K562 (cell line): ENCODE data around the gene RBM17. TPM values are rescaled to one million over a fixed set of nuclear protein-coding genes. Genes with fewer than 3 reads are reported as not detected.
"Not testable (repeated sequence)": the region's sequence is repeated elsewhere in the genome, so short reads cannot be mapped to it uniquely, and the experiment has no call there.

ENCODE experiments used
- ATAC-seq: fragments of 200-7000 bp; cut with Tn5 transposase; 3 replicates; pipeline ENCODE4 v1.9.1; 2020; ENCODE audit warnings: moderate library complexity
- BruUV-seq: library from RNA; stranded (reverse); fragments of 400-500 nt; replicated peaks from 2 replicates; lab custom pipeline; 2021; lab: Mats Ljungman, UMichigan
- CTCF ChIA-PET: fragments of 300-600 bp; formaldehyde crosslinking; extraction: SDS; loops from one replicate; lab custom pipeline; 2021; ENCODE audit warnings: low intra/inter-chr PET ratio; lab: Yijun Ruan, JAX
- POLR2A ChIA-PET: fragments of 300-600, 350-650 bp; sonication (Branson Sonifier 250); formaldehyde crosslinking; extraction: SDS; loops from one replicate; lab custom pipeline; 2021; ENCODE audit warnings: antibody characterized with exemption, inconsistent platforms; lab: Yijun Ruan, JAX
- DNase-seq, 4 experiments: peaks; one replicate each; pipeline versions ENCODE4 v3.0.0 to v3.0.0-alpha.2; 2011 to 2018; ENCODE audit warnings: low spot score in 3 of 4, mixed read lengths in 3 of 4; ENCODE audit errors: extremely low read depth in 1 of 4
- FAIRE-seq: peaks from 2 replicates; lab custom pipeline; 2011; peaks lifted over from hg19 to GRCh38; lab: Jason Lieb, UNC
- H2AFZ ChIP-seq: 2 replicates; pipeline ENCODE4 v1.6.0; 2011; ENCODE audit warnings: low read depth, low read length, control low read depth, inconsistent platforms
- H3K27ac ChIP-seq: fragments of 200-600 bp; 3 replicates; pipeline ENCODE4 v1.8.0; 2011; ENCODE audit warnings: low read depth, mild to moderate bottlenecking, control low read depth, inconsistent platforms, low read length, moderate library complexity, mixed read lengths; ENCODE audit errors: extremely low read depth
- H3K27me3 ChIP-seq, 2 experiments: fragments of 300-600 bp in 1 of 2; 2 replicates in 1 of 2; 3 replicates in 1 of 2; pipeline versions ENCODE4 v1.6.0 to v1.8.0; 2011; ENCODE audit warnings: inconsistent platforms in 2 of 2, low read length in 2 of 2, mild to moderate bottlenecking in 1 of 2, mixed read lengths in 1 of 2, moderate library complexity in 1 of 2; ENCODE audit not compliant: control insufficient read depth in 2 of 2, insufficient read depth in 2 of 2
- H3K36me3 ChIP-seq: fragments of 300-600 bp; 3 replicates; pipeline ENCODE4 v1.8.0; 2011; ENCODE audit warnings: mild to moderate bottlenecking, low read length, inconsistent platforms; ENCODE audit not compliant: control insufficient read depth, insufficient read depth
- H3K4me1 ChIP-seq, 2 experiments: fragments of 200-600 bp in 1 of 2; replicated peaks in 1 of 2; 2 replicates in 1 of 2; 3 replicates in 1 of 2; pipeline versions ENCODE4 v1.5.1 to v1.8.0; 2011; ENCODE audit warnings: inconsistent platforms in 2 of 2, low read length in 2 of 2, mild to moderate bottlenecking in 1 of 2, mixed read lengths in 1 of 2, moderate library complexity in 1 of 2; ENCODE audit not compliant: control insufficient read depth in 2 of 2, insufficient read depth in 2 of 2
- H3K4me2 ChIP-seq: 2 replicates; pipeline ENCODE4 v1.6.1; 2011; ENCODE audit warnings: low read length, control low read depth, inconsistent platforms, mixed read lengths; ENCODE audit not compliant: insufficient read depth
- H3K4me3 ChIP-seq: fragments of 200-600 bp; sonication (generic), shearing (Covaris generic); 2 replicates; pipeline ENCODE4 v1.5.1; 2016; ENCODE audit warnings: control low read depth, inconsistent platforms
- H3K79me2 ChIP-seq: fragments of 200-600 bp; 3 replicates; pipeline ENCODE4 v1.8.0; 2011; ENCODE audit warnings: low read length, inconsistent platforms; ENCODE audit not compliant: control insufficient read depth, insufficient read depth
- H3K9ac ChIP-seq, 2 experiments: 2 replicates each; pipeline versions ENCODE4 v1.6.0 to v1.6.1; 2011; ENCODE audit warnings: low read depth in 2 of 2, low read length in 2 of 2, control low read depth in 1 of 2, inconsistent platforms in 1 of 2, mild to moderate bottlenecking in 1 of 2, mixed read lengths in 1 of 2; ENCODE audit not compliant: insufficient read depth in 1 of 2
- H3K9me1 ChIP-seq: one replicate; pipeline ENCODE4 v1.6.0; 2011; ENCODE audit warnings: inconsistent platforms, mild to moderate bottlenecking, low read length, moderate library complexity; ENCODE audit not compliant: control insufficient read depth, insufficient read depth
- H3K9me3 ChIP-seq: replicated peaks from 2 replicates; pipeline ENCODE4 v1.5.1; 2011; ENCODE audit warnings: low read depth, low read length, inconsistent platforms; ENCODE audit not compliant: control insufficient read depth, insufficient read depth
- H4K20me1 ChIP-seq: replicated peaks from 2 replicates; pipeline ENCODE4 v1.6.1; 2011; ENCODE audit warnings: low read length, inconsistent platforms, mixed read lengths; ENCODE audit not compliant: control insufficient read depth, insufficient read depth
- C11orf30 ChIP-seq: fragments of 450-650 bp; IDR thresholded peaks from 2 replicates; pipeline ENCODE4 v1.6.1; 2016; ENCODE audit warnings: low read depth, mild to moderate bottlenecking
- ELK1 ChIP-seq: sonication (generic); formaldehyde crosslinking; IDR thresholded peaks from 2 replicates; pipeline ENCODE4 v1.8.1; 2022; ENCODE audit warnings: missing genetic modification reagents
- ESRRB ChIP-seq: fragments of 250-450 bp; sonication (Bioruptor Pico); IDR thresholded peaks from 2 replicates; pipeline ENCODE4 v1.5.0; 2020; ENCODE audit warnings: mild to moderate bottlenecking, moderate library complexity, borderline replicate concordance
- FOXK1 ChIP-seq: sonication (generic); formaldehyde crosslinking; IDR thresholded peaks from 2 replicates; pipeline ENCODE4 v1.8.0; 2022; ENCODE audit warnings: missing genetic modification reagents, mild to moderate bottlenecking, borderline replicate concordance
- MAFG ChIP-seq: fragments of 450-650 bp; conservative IDR thresholded peaks from 2 replicates; pipeline ENCODE4 v1.6.1; 2016; ENCODE audit warnings: missing genetic modification characterization, missing compliant biosample characterization
- SMARCA4 ChIP-seq: fragments of 450-650 bp; IDR thresholded peaks from 2 replicates; pipeline ENCODE4 v1.6.1; 2016
- ZNF316 ChIP-seq: fragments of 450-650 bp; IDR thresholded peaks from 2 replicates; pipeline ENCODE4 v1.6.1; 2016
- ZNF589 ChIP-seq: fragments of 200-800 bp; sonication (Bioruptor generic); IDR thresholded peaks from 2 replicates; pipeline ENCODE4 v1.6.1; 2016; ENCODE audit warnings: low read depth, missing genetic modification characterization, missing compliant biosample characterization
- WGBS: fragments of 100-300 bp; shearing (Covaris generic); methylation state at CpG from one replicate; pipeline ENCODE4 v1.1.6; 2016; ENCODE audit warnings: low coverage, mixed read lengths; ENCODE audit not compliant: insufficient coverage; ENCODE audit errors: missing lambda C conversion rate; 5-methylcytosine and 5-hydroxymethylcytosine counted together
- in situ Hi-C: fragments of 300-500 bp; cut with MboI; formaldehyde crosslinking; loops from 4 replicates; pipeline ENCODE4 v1.15.0; 2018; ENCODE audit warnings: inconsistent platforms, mixed read lengths
- intact Hi-C: fragments of 100-400 bp; cut with micrococcal nuclease; formaldehyde crosslinking; loops from 2 replicates; pipeline ENCODE4 v1.14.2; 2022
- polyA plus RNA-seq, 8 experiments: library from polyadenylated mRNA; depleted of rRNA in 4 of 8; stranded (reverse) in 5 of 8; unstranded in 3 of 8; fragments of >200 nt; fragmentation: Nextera tagmentation in 2 of 8; fragmentation: Illumina TruSeq in 1 of 8; extraction: Ambion mirVana in 2 of 8; extraction: Trizol in 1 of 8; gene quantifications; 2 replicates each; pipeline versions ENCODE4 v1.2.1 to v1.2.3, GENCODE V29; 2011 to 2014; ENCODE audit warnings: inconsistent platforms in 1 of 8, missing spikeins in 1 of 8
- total RNA-seq, 7 experiments: library from RNA; depleted of rRNA in 6 of 7; stranded (reverse); fragments of >200 nt in 6 of 7; fragmentation: Illumina TruSeq in 2 of 7; extraction: Trizol in 2 of 7; gene quantifications; 2 replicates each; pipeline versions ENCODE4 v1.2.1 to v1.2.3, GENCODE V29; 2011 to 2021; ENCODE audit warnings: low replicate concordance in 1 of 7
- TF ChIP-seq, protein P1 (sequence below), 2 experiments: fragments of 150-350 bp in 1 of 2; IDR thresholded peaks; 2 replicates each; pipeline ENCODE4 v1.6.1; 2012 to 2016; ENCODE audit warnings: low read depth in 2 of 2, low read length in 2 of 2, mild to moderate bottlenecking in 1 of 2, moderate library complexity in 1 of 2

RBM17 gene
- total and polyA plus RNA-seq, 9 of the 15 experiments (the other 6 are each of a cell fraction or from before 2014, with no cell fraction given): 23.6 to 217 (median 124) TPM

DNA sequence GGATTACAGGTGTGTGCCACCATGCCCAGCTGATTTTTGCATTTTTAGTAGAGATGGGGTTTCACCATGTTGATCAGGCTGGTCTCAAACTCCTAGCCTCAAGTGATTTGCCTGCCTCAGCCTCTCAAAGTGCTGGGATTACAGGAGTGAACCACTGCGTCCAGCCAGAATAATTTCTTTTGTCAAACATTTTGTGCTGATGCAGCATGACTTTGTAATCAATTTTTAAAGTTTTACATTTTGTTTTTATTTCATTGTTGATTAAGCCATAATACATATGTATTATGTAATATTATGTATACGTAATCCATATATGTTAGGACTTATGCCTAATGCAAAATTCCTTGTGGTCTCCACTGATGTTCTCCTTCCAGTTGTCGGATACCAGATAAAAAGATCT lies 18.8 kb downstream of the RBM17 start:
- H3K4me3 ChIP-seq, H3K4me2 ChIP-seq, H2AFZ ChIP-seq, FAIRE-seq, ATAC-seq, H3K9ac ChIP-seq, CTCF ChIA-PET, H3K27me3 ChIP-seq, H3K9me1 ChIP-seq, H3K9me3 ChIP-seq, H3K27ac ChIP-seq, H3K4me1 ChIP-seq, H4K20me1 ChIP-seq, BruUV-seq, DNase-seq: not testable (repeated sequence)
- intact Hi-C loops (loop anchor here (2.0 to 5.0 kb wide), 2 partner anchors 45 to 95 kb away; partner anchors contain the start of gene PFKFB3), in situ Hi-C loops (loop anchor here (25.0 kb wide), 1 partner anchor 555 kb away; no protein-coding TSS in a partner anchor)
- Histone ChIP-seq H3K36me3 (peaks cover 96% of the 10 kb centered on the region), H3K79me2 (peaks cover 17% of the 10 kb centered on the region)
- POLR2A ChIA-PET: interaction anchor here (0.6 kb wide), 1 partner anchor 294 kb away, joined by 3 read pairs; no protein-coding TSS in a partner anchor
- TF ChIP-seq MAFG (peak; percentile 56), ZNF316 (peak; percentile 81), C11orf30 (peak; percentile 65; the same call in 1 of the 2 replicates)
- 82% methylated on average over 3 of the region's 3 CpGs for WGBS

GRCh38 chr10:6108072-6108471 lies 19.2 kb downstream of the RBM17 start:
- BruUV-seq: no TSS peak
- ChIA-PET POLR2A (interaction anchor here (0.6 kb wide), 1 partner anchor 293 kb away, joined by 3 read pairs; no protein-coding TSS in a partner anchor), CTCF (interaction anchor here (0.8 to 3.5 kb wide), 4 partner anchors 43 to 298 kb away, joined by 4 to 37 read pairs (median 10); partner anchors contain the start of gene PFKFB3)
- Histone ChIP-seq H3K4me3 (no peak overlapping the region), H2AFZ (no peak overlapping the region), H3K27ac (no peak overlapping the region), H4K20me1 (no peaks in the 10 kb centered on the region), H3K9me3 (no peaks in the 10 kb centered on the region), H3K4me1 (no peaks in the 10 kb centered on the region; a peak in 1 of 5 replicates)
- in situ Hi-C loops (loop anchor here (25.0 kb wide), 1 partner anchor 554 kb away; no protein-coding TSS in a partner anchor), intact Hi-C loops (loop anchor here (2.0 to 5.0 kb wide), 2 partner anchors 44 to 95 kb away; partner anchors contain the start of gene PFKFB3)
- ATAC-seq (no peak), FAIRE-seq (no peak)
- TF ChIP-seq, protein P1, sequence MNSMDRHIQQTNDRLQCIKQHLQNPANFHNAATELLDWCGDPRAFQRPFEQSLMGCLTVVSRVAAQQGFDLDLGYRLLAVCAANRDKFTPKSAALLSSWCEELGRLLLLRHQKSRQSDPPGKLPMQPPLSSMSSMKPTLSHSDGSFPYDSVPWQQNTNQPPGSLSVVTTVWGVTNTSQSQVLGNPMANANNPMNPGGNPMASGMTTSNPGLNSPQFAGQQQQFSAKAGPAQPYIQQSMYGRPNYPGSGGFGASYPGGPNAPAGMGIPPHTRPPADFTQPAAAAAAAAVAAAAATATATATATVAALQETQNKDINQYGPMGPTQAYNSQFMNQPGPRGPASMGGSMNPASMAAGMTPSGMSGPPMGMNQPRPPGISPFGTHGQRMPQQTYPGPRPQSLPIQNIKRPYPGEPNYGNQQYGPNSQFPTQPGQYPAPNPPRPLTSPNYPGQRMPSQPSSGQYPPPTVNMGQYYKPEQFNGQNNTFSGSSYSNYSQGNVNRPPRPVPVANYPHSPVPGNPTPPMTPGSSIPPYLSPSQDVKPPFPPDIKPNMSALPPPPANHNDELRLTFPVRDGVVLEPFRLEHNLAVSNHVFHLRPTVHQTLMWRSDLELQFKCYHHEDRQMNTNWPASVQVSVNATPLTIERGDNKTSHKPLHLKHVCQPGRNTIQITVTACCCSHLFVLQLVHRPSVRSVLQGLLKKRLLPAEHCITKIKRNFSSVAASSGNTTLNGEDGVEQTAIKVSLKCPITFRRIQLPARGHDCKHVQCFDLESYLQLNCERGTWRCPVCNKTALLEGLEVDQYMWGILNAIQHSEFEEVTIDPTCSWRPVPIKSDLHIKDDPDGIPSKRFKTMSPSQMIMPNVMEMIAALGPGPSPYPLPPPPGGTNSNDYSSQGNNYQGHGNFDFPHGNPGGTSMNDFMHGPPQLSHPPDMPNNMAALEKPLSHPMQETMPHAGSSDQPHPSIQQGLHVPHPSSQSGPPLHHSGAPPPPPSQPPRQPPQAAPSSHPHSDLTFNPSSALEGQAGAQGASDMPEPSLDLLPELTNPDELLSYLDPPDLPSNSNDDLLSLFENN (IDR thresholded peaks at IDR 0.05; ENCODE audit: low read depth in 2 of 2, low read length in 2 of 2): no peak
- TF ChIP-seq FOXK1 (CRISPR knock-in tag) (no peak), ESRRB (CRISPR knock-in tag) (no peak), SMARCA4 (no peak), ELK1 (CRISPR knock-in tag) (no peak), ZNF589 (CRISPR knock-in tag) (no peak)
- TF ChIP-seq, all 486 proteins: peak for 0
- no peak overlapping the region for H3K9ac ChIP-seq
- H3K79me2 ChIP-seq: peaks cover 13% of the 10 kb centered on the region
- H3K36me3 ChIP-seq: peaks cover 96% of the 10 kb centered on the region
- WGBS: 75% methylated on average over 6 of the region's 6 CpGs
- no peak for DNase-seq
- H3K9me1 ChIP-seq: no peaks in the 10 kb centered on the region
- no peak overlapping the region for H3K4me2 ChIP-seq
- H3K27me3 ChIP-seq: no peaks in the 10 kb centered on the region
